HEK293 (cell line): ENCODE data around the gene ZNF410.

Experiments
- BCL11A ChIP-seq: fragments of 450-650 bp; formaldehyde crosslinking; IDR thresholded peaks from 2 replicates; pipeline ENCODE4 v1.5.1; 2016; ENCODE audit warnings: low read depth, missing biosample characterization, missing genetic modification characterization
- EGR2 ChIP-seq: fragments of 450-650 bp; formaldehyde crosslinking; IDR thresholded peaks from 2 replicates; pipeline ENCODE4 v1.5.1; 2016; ENCODE audit warnings: low read depth, missing biosample characterization, missing genetic modification characterization
- KLF7 ChIP-seq: fragments of 450-650 bp; formaldehyde crosslinking; IDR thresholded peaks from 2 replicates; pipeline ENCODE4 v1.5.1; 2016; ENCODE audit warnings: missing biosample characterization, missing genetic modification characterization, borderline replicate concordance
- OVOL3 ChIP-seq: fragments of 450-650 bp; formaldehyde crosslinking; IDR thresholded peaks from 2 replicates; pipeline ENCODE4 v1.5.1; 2016; ENCODE audit warnings: missing biosample characterization, missing genetic modification characterization
- ZFP69B ChIP-seq: fragments of 450-650 bp; formaldehyde crosslinking; IDR thresholded peaks from 2 replicates; pipeline ENCODE4 v1.5.1; 2016; ENCODE audit warnings: missing biosample characterization, missing genetic modification characterization
- ZNF174 ChIP-seq: fragments of 450-650 bp; formaldehyde crosslinking; IDR thresholded peaks from 2 replicates; pipeline ENCODE4 v1.5.0; 2017; ENCODE audit warnings: missing biosample characterization, mild to moderate bottlenecking, missing genetic modification characterization
- ZNF175 ChIP-seq: fragments of 450-650 bp; formaldehyde crosslinking; IDR thresholded peaks from 2 replicates; pipeline ENCODE4 v1.5.1; 2016; ENCODE audit warnings: missing biosample characterization, missing genetic modification characterization
- ZNF184 ChIP-seq: fragments of 450-650 bp; IDR thresholded peaks from 2 replicates; pipeline ENCODE4 v1.5.1; 2018; ENCODE audit warnings: missing biosample characterization, mild to moderate bottlenecking, missing genetic modification characterization
- ZNF274 ChIP-seq, 2 experiments: fragments of 200-500 bp in 1 of 2; fragments of 450-650 bp in 1 of 2; sonication (Bioruptor generic) in 1 of 2; formaldehyde crosslinking in 1 of 2; IDR thresholded peaks; 2 replicates each; pipeline versions ENCODE4 v1.5.1 to v1.6.1; 2014 to 2016; ENCODE audit warnings: borderline replicate concordance in 1 of 2, inconsistent platforms in 1 of 2, low read length in 1 of 2, missing biosample characterization in 1 of 2, missing genetic modification characterization in 1 of 2
- ZNF433 ChIP-seq: fragments of 450-650 bp; formaldehyde crosslinking; IDR thresholded peaks from 2 replicates; pipeline ENCODE4 v1.5.1; 2016; ENCODE audit warnings: missing biosample characterization, missing genetic modification characterization, low read depth
- ZNF529 ChIP-seq: fragments of 450-650 bp; formaldehyde crosslinking; IDR thresholded peaks from 2 replicates; pipeline ENCODE4 v1.5.1; 2017; ENCODE audit warnings: missing genetic modification characterization, missing biosample characterization; ENCODE audit not compliant: insufficient replicate concordance
- ZNF677 ChIP-seq: fragments of 450-650 bp; IDR thresholded peaks from 2 replicates; pipeline ENCODE4 v1.5.0; 2018; ENCODE audit warnings: missing biosample characterization, mild to moderate bottlenecking, missing genetic modification characterization, moderate library complexity
- ZNF747 ChIP-seq: fragments of 450-650 bp; formaldehyde crosslinking; IDR thresholded peaks from 2 replicates; pipeline ENCODE4 v1.5.1; 2016; ENCODE audit warnings: missing biosample characterization, missing genetic modification characterization
- ZNF776 ChIP-seq: fragments of 450-650 bp; formaldehyde crosslinking; IDR thresholded peaks from 2 replicates; pipeline ENCODE4 v1.5.0; 2017; ENCODE audit warnings: missing biosample characterization, missing genetic modification characterization, borderline replicate concordance
- ZNF830 ChIP-seq: fragments of 450-650 bp; IDR thresholded peaks from 2 replicates; pipeline ENCODE4 v1.5.0; 2018; ENCODE audit warnings: missing biosample characterization, missing genetic modification characterization, low read depth, mild to moderate bottlenecking, moderate library complexity
- TF ChIP-seq, protein P1 (sequence below): fragments of 450-650 bp; IDR thresholded peaks from 2 replicates; pipeline ENCODE4 v1.5.1; 2018; ENCODE audit warnings: missing biosample characterization, mild to moderate bottlenecking, missing genetic modification characterization
- TF ChIP-seq, protein P2 (sequence below): fragments of 450-650 bp; formaldehyde crosslinking; IDR thresholded peaks from 2 replicates; pipeline ENCODE4 v1.5.1; 2016; ENCODE audit warnings: missing biosample characterization, missing genetic modification characterization
- TF ChIP-seq, protein P3 (sequence below): fragments of 450-650 bp; formaldehyde crosslinking; conservative IDR thresholded peaks from 2 replicates; pipeline ENCODE4 v1.5.1; 2016; ENCODE audit warnings: low read depth, missing biosample characterization, missing genetic modification characterization
- TF ChIP-seq, protein P4 (sequence below): fragments of 450-650 bp; formaldehyde crosslinking; IDR thresholded peaks from 2 replicates; pipeline ENCODE4 v1.5.1; 2016; ENCODE audit warnings: missing biosample characterization, missing genetic modification characterization
- TF ChIP-seq, protein P5 (sequence below): fragments of 450-650 bp; formaldehyde crosslinking; IDR thresholded peaks from 2 replicates; pipeline ENCODE4 v1.5.1; 2016; ENCODE audit warnings: missing biosample characterization, missing genetic modification characterization
- TF ChIP-seq, protein P6 (sequence below): fragments of 450-650 bp; formaldehyde crosslinking; IDR thresholded peaks from 2 replicates; pipeline ENCODE4 v1.5.1; 2017; ENCODE audit warnings: missing biosample characterization, missing genetic modification characterization
- TF ChIP-seq, protein P7 (sequence below): fragments of 450-650 bp; formaldehyde crosslinking; IDR thresholded peaks from 2 replicates; pipeline ENCODE4 v1.5.1; 2016; ENCODE audit warnings: missing biosample characterization, missing genetic modification characterization

Gene ZNF410

DNA sequence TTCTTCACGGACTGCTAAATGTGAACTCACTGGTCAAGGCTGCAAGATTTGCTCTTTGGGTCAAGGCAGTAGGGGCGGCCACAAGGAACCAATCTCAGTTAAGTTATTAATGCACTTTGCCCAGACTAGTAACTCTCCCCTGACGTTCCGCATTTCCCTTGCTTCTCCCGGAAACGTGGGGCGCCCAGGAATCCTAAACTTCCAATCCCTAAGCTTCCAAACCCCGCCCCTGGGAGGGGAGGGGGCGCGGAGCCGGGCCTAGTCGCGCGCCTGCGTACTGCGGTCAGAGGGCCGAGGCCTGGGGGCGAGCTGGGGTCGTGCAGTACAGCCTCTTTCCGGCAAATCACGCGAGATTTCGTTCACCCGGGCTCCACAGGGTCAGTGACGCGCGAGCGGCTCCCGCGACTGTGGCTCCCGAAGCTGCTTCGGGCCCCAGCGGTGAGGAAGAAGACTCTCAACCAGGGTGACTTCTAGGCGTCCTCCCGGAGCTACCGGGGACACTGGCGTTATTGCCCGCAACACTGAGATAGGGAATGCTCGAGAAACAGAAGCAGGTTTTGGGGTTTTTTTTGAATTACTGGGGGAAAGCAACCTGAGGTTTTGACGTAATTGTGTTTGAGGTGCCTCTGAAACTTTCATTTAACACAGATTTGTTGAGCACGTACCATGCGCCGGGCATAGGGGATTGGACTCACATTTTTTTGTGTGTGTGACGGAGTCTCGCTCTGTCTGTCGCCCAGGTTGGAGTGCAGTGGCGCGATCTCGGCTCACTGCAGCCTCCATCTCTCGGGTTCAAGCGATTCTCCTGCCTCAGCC, 34.9 kb upstream of the ZNF410 start, which contains the start of gene PTGR2 (continued):
- TF ChIP-seq, protein P1, sequence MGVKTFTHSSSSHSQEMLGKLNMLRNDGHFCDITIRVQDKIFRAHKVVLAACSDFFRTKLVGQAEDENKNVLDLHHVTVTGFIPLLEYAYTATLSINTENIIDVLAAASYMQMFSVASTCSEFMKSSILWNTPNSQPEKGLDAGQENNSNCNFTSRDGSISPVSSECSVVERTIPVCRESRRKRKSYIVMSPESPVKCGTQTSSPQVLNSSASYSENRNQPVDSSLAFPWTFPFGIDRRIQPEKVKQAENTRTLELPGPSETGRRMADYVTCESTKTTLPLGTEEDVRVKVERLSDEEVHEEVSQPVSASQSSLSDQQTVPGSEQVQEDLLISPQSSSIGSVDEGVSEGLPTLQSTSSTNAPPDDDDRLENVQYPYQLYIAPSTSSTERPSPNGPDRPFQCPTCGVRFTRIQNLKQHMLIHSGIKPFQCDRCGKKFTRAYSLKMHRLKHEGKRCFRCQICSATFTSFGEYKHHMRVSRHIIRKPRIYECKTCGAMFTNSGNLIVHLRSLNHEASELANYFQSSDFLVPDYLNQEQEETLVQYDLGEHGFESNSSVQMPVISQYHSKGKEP (tag by site-specific recombination): no peak
- TF ChIP-seq ZNF776 (tag by site-specific recombination): no peak
- TF ChIP-seq KLF7 (tag by site-specific recombination): no peak
- no peak for TF ChIP-seq ZFP69B (tag by site-specific recombination)
- TF ChIP-seq, protein P2, sequence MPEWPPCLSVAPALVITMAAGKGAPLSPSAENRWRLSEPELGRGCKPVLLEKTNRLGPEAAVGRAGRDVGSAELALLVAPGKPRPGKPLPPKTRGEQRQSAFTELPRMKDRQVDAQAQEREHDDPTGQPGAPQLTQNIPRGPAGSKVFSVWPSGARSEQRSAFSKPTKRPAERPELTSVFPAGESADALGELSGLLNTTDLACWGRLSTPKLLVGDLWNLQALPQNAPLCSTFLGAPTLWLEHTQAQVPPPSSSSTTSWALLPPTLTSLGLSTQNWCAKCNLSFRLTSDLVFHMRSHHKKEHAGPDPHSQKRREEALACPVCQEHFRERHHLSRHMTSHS: no peak
- TF ChIP-seq, protein P3, sequence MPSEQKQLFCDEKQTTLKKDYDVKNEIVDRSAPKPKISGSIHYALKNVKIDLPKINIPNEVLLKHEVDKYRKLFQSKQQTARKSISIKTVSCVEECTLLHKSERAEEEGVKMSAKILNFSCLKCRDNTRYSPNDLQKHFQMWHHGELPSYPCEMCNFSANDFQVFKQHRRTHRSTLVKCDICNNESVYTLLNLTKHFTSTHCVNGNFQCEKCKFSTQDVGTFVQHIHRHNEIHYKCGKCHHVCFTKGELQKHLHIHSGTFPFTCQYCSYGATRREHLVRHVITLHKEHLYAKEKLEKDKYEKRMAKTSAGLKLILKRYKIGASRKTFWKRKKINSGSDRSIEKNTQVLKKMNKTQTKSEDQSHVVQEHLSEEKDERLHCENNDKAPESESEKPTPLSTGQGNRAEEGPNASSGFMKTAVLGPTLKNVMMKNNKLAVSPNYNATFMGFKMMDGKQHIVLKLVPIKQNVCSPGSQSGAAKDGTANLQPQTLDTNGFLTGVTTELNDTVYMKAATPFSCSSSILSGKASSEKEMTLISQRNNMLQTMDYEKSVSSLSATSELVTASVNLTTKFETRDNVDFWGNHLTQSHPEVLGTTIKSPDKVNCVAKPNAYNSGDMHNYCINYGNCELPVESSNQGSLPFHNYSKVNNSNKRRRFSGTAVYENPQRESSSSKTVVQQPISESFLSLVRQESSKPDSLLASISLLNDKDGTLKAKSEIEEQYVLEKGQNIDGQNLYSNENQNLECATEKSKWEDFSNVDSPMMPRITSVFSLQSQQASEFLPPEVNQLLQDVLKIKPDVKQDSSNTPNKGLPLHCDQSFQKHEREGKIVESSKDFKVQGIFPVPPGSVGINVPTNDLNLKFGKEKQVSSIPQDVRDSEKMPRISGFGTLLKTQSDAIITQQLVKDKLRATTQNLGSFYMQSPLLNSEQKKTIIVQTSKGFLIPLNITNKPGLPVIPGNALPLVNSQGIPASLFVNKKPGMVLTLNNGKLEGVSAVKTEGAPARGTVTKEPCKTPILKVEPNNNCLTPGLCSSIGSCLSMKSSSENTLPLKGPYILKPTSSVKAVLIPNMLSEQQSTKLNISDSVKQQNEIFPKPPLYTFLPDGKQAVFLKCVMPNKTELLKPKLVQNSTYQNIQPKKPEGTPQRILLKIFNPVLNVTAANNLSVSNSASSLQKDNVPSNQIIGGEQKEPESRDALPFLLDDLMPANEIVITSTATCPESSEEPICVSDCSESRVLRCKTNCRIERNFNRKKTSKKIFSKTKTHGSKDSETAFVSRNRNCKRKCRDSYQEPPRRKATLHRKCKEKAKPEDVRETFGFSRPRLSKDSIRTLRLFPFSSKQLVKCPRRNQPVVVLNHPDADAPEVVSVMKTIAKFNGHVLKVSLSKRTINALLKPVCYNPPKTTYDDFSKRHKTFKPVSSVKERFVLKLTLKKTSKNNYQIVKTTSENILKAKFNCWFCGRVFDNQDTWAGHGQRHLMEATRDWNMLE (tag by site-specific recombination): 0 out of 2 replicates have a peak, but pooled peaks have one; percentile 7
- no peak for TF ChIP-seq ZNF274 (IDR thresholded peaks at IDR 0.05; ENCODE audit: low read length)
- TF ChIP-seq ZNF274 (tag by site-specific recombination; IDR thresholded peaks at IDR 0.05; ENCODE audit: borderline replicate concordance): no peak
- TF ChIP-seq ZNF830 (tag by site-specific recombination): no peak
- TF ChIP-seq, protein P4, sequence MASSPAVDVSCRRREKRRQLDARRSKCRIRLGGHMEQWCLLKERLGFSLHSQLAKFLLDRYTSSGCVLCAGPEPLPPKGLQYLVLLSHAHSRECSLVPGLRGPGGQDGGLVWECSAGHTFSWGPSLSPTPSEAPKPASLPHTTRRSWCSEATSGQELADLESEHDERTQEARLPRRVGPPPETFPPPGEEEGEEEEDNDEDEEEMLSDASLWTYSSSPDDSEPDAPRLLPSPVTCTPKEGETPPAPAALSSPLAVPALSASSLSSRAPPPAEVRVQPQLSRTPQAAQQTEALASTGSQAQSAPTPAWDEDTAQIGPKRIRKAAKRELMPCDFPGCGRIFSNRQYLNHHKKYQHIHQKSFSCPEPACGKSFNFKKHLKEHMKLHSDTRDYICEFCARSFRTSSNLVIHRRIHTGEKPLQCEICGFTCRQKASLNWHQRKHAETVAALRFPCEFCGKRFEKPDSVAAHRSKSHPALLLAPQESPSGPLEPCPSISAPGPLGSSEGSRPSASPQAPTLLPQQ (tag by site-specific recombination): 0 out of 2 replicates have a peak, but pooled peaks have one; percentile 18
- TF ChIP-seq BCL11A: no peak
- TF ChIP-seq, protein P5, sequence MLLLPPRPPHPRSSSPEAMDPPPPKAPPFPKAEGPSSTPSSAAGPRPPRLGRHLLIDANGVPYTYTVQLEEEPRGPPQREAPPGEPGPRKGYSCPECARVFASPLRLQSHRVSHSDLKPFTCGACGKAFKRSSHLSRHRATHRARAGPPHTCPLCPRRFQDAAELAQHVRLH (tag by site-specific recombination): no peak
- TF ChIP-seq, protein P6, sequence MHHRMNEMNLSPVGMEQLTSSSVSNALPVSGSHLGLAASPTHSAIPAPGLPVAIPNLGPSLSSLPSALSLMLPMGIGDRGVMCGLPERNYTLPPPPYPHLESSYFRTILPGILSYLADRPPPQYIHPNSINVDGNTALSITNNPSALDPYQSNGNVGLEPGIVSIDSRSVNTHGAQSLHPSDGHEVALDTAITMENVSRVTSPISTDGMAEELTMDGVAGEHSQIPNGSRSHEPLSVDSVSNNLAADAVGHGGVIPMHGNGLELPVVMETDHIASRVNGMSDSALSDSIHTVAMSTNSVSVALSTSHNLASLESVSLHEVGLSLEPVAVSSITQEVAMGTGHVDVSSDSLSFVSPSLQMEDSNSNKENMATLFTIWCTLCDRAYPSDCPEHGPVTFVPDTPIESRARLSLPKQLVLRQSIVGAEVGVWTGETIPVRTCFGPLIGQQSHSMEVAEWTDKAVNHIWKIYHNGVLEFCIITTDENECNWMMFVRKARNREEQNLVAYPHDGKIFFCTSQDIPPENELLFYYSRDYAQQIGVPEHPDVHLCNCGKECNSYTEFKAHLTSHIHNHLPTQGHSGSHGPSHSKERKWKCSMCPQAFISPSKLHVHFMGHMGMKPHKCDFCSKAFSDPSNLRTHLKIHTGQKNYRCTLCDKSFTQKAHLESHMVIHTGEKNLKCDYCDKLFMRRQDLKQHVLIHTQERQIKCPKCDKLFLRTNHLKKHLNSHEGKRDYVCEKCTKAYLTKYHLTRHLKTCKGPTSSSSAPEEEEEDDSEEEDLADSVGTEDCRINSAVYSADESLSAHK (tag by site-specific recombination): no peak
- TF ChIP-seq EGR2: no peak
- TF ChIP-seq, protein P7, sequence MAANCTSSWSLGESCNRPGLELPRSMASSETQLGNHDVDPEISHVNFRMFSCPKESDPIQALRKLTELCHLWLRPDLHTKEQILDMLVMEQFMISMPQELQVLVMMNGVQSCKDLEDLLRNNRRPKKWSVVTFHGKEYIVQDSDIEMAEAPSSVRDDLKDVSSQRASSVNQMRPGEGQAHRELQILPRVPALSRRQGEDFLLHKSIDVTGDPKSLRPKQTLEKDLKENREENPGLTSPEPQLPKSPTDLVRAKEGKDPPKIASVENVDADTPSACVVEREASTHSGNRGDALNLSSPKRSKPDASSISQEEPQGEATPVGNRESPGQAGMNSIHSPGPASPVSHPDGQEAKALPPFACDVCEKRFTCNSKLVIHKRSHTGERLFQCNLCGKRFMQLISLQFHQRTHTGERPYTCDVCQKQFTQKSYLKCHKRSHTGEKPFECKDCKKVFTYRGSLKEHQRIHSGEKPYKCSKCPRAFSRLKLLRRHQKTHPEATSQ: no peak
- no peak for TF ChIP-seq ZNF174 (tag by site-specific recombination)
- no peak for TF ChIP-seq ZNF175 (tag by site-specific recombination)
- TF ChIP-seq ZNF184 (tag by site-specific recombination): no peak
- no peak for TF ChIP-seq ZNF433 (tag by site-specific recombination)
- no peak for TF ChIP-seq ZNF677
- TF ChIP-seq ZNF747 (tag by site-specific recombination): no peak
- no peak for TF ChIP-seq OVOL3
- TF ChIP-seq ZNF529: no peak
